Endothelial cell of umbilical vein (primary cell): ENCODE measurements around the gene PARM1. TPM values are rescaled to one million over a fixed set of nuclear protein-coding genes. Genes with fewer than 3 reads are reported as not detected.

Source experiments
- BruUV-seq: library from RNA; stranded (reverse); fragments of 400-500 nt; replicated peaks from 2 replicates; lab custom pipeline; 2021; lab: Mats Ljungman, UMichigan
- CTCF ChIA-PET: fragments of 300-600, 350-600 bp; sonication (Branson Sonifier 250); formaldehyde crosslinking; loops from one replicate; lab custom pipeline; 2021; ENCODE audit warnings: antibody characterized with exemption, inconsistent platforms; lab: Charles Lee
- POLR2A ChIA-PET: fragments of 300-600, 350-600 bp; sonication (Branson Sonifier 250); formaldehyde crosslinking; loops from one replicate; lab custom pipeline; 2021; ENCODE audit warnings: antibody characterized with exemption, inconsistent platforms; lab: Charles Lee
- DNase-seq: peaks from one replicate; pipeline ENCODE4 v3.0.0-alpha.2; 2011; ENCODE audit warnings: low read depth, low spot score
- FAIRE-seq: peaks from 2 replicates; lab custom pipeline; 2011; peaks lifted over from hg19 to GRCh38; lab: Jason Lieb, UNC
- H2AFZ ChIP-seq: 2 replicates; pipeline ENCODE4 v1.6.0; 2012; ENCODE audit warnings: low read depth, low read length, control low read depth, inconsistent platforms
- H3K27ac ChIP-seq: 2 replicates; pipeline ENCODE4 v1.5.1; 2011; ENCODE audit warnings: low read depth, mild to moderate bottlenecking, control low read depth, low read length, moderate library complexity; ENCODE audit not compliant: insufficient read depth
- H3K27me3 ChIP-seq, 2 experiments: 2 replicates each; pipeline versions ENCODE4 v1.6.0 to v1.6.1; 2011; ENCODE audit warnings: low read length in 2 of 2, mixed read lengths in 1 of 2; ENCODE audit not compliant: control insufficient read depth in 2 of 2, insufficient read depth in 2 of 2
- H3K36me3 ChIP-seq, 2 experiments: 2 replicates in 1 of 2; 3 replicates in 1 of 2; pipeline ENCODE4 v1.5.1; 2011; ENCODE audit warnings: low read length in 2 of 2, mild to moderate bottlenecking in 1 of 2, moderate library complexity in 1 of 2; ENCODE audit not compliant: control insufficient read depth in 2 of 2, insufficient read depth in 2 of 2; ENCODE audit errors: extremely low read depth in 1 of 2
- H3K4me1 ChIP-seq: 3 replicates; pipeline ENCODE4 v1.5.1; 2011; ENCODE audit warnings: mild to moderate bottlenecking, low read length; ENCODE audit not compliant: control insufficient read depth, insufficient read depth; ENCODE audit errors: extremely low read depth
- H3K4me2 ChIP-seq: 2 replicates; pipeline ENCODE4 v1.6.1; 2011; ENCODE audit warnings: low read length, control low read depth, mixed read lengths; ENCODE audit not compliant: insufficient read depth
- H3K4me3 ChIP-seq, 3 experiments: fragments of 200-600 bp in 1 of 3; sonication (generic), shearing (Covaris generic) in 1 of 3; replicated peaks in 1 of 3; 2 replicates each; pipeline ENCODE4 v1.5.1; 2011 to 2016; ENCODE audit warnings: control low read depth in 3 of 3, low read length in 3 of 3, mild to moderate bottlenecking in 2 of 3, inconsistent platforms in 1 of 3, low read depth in 1 of 3, moderate library complexity in 1 of 3; ENCODE audit not compliant: insufficient read depth in 1 of 3
- H3K79me2 ChIP-seq: 2 replicates; pipeline ENCODE4 v1.6.0; 2012; ENCODE audit warnings: low read length, inconsistent platforms; ENCODE audit not compliant: control insufficient read depth, insufficient read depth
- H3K9ac ChIP-seq: replicated peaks from 2 replicates; pipeline ENCODE3; 2011; ENCODE audit warnings: low read length, control low read depth; ENCODE audit not compliant: insufficient read depth; ENCODE audit errors: extremely low read depth
- H3K9me1 ChIP-seq: replicated peaks from 3 replicates; pipeline ENCODE4 v1.6.0; 2011; ENCODE audit warnings: mild to moderate bottlenecking, low read length; ENCODE audit not compliant: control insufficient read depth, insufficient read depth; ENCODE audit errors: extremely low read depth
- H3K9me3 ChIP-seq: replicated peaks from 2 replicates; pipeline ENCODE4 v1.5.1; 2012; ENCODE audit warnings: low read length, inconsistent platforms; ENCODE audit not compliant: control insufficient read depth, insufficient read depth
- H4K20me1 ChIP-seq: replicated peaks from 2 replicates; pipeline ENCODE3; 2011; ENCODE audit warnings: mild to moderate bottlenecking, low read length; ENCODE audit not compliant: control insufficient read depth, insufficient read depth; ENCODE audit errors: extremely low read depth
- FOS ChIP-seq: IDR thresholded peaks from 2 replicates; pipeline ENCODE4 v1.6.1; 2011; ENCODE audit warnings: mild to moderate bottlenecking, low read length, moderate library complexity, borderline replicate concordance; ENCODE audit not compliant: insufficient read depth
- GATA2 ChIP-seq: IDR thresholded peaks from 2 replicates; pipeline ENCODE4 v1.7.0; 2011; ENCODE audit warnings: low read depth, mild to moderate bottlenecking, moderate library complexity, mixed read lengths, low read length; ENCODE audit not compliant: insufficient read length, insufficient read depth
- JUN ChIP-seq: IDR thresholded peaks from 2 replicates; pipeline ENCODE4 v1.6.1; 2011; ENCODE audit warnings: borderline replicate concordance, low read depth; ENCODE audit not compliant: insufficient read length, insufficient read depth
- POLR2AphosphoS5 ChIP-seq: IDR thresholded peaks from 2 replicates; pipeline ENCODE4 v1.6.1; 2012; ENCODE audit warnings: low read depth, mild to moderate bottlenecking, control low read depth, low read length, moderate library complexity; ENCODE audit not compliant: insufficient read depth
- dilution Hi-C: fragments of 300-500 bp; cut with MboI; formaldehyde crosslinking; loops from one replicate; pipeline ENCODE4 v1.15.0; 2019; ENCODE audit warnings: low sequenced_read_pairs; ENCODE audit not compliant: extremely low pct_ligation_motif_present
- intact Hi-C: fragments of 100-400 bp; cut with micrococcal nuclease; formaldehyde crosslinking; loops from one replicate; pipeline ENCODE4 v1.10.0; 2022
- polyA plus RNA-seq, 4 experiments: library from polyadenylated mRNA; depleted of rRNA in 3 of 4; stranded (reverse) in 3 of 4; unstranded in 1 of 4; fragments of >200 nt; gene quantifications; 2 replicates each; pipeline versions ENCODE4 v1.2.1 to v1.2.3, GENCODE V29; 2011 to 2012; ENCODE audit warnings: missing spikeins in 1 of 4
- total RNA-seq: library from RNA; stranded (reverse); gene quantifications from 2 replicates; pipeline ENCODE4 v1.2.3, GENCODE V29; 2021
- TF ChIP-seq, protein P1 (sequence below), 2 donors: IDR thresholded peaks; 1 replicate in 1 of 2; 2 replicates in 1 of 2; pipeline ENCODE4 v1.5.1; 2011; ENCODE audit warnings: low read length in 2 of 2, mild to moderate bottlenecking in 2 of 2, moderate library complexity in 2 of 2, control low read depth in 1 of 2, inconsistent platforms in 1 of 2, low read depth in 1 of 2; ENCODE audit not compliant: insufficient read depth in 1 of 2; ENCODE audit errors: extremely low read depth in 1 of 2
- TF ChIP-seq, protein P2 (sequence below): IDR thresholded peaks from 2 replicates; pipeline ENCODE4 v1.6.1; 2011; ENCODE audit not compliant: insufficient read depth, insufficient read length

PARM1 gene
- total and polyA plus RNA-seq, 2 donors (not counting 3 experiments of a cell fraction or from before 2014, with no cell fraction given): 0.01 TPM; not detected in 1

DNA sequence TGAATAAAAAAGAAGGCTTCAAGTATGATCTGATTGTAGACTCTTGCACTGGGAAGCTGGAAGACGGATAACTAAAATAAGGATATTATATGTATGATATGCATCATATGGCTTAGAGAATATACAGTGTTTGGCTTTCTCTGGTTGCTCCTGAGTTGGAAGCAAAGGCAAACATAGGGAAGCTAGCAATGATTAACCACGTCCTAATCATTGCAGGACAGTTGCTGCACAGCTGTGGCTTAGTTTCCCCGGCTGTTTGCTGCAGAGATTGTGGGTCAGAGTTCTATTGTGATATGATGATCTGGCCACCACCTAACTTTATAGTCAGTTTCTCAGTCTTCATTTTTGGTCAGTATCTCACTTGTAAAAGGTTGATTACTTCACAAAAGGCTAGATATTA is 36.3 kb upstream of the PARM1 start:
- no peaks in the 10 kb centered on the region for H3K36me3 ChIP-seq
- intact Hi-C loops (no loop called here), dilution Hi-C loops (no loop called here)
- H3K27ac ChIP-seq: no peak overlapping the region
- H3K4me1 ChIP-seq: no peaks in the 10 kb centered on the region
- H4K20me1 ChIP-seq: no peaks in the 10 kb centered on the region
- FAIRE-seq (no peak), DNase-seq (no peak)
- ChIA-PET POLR2A (no interaction called here), CTCF (interaction anchor here (1.5 kb wide), 1 partner anchor 576 kb away, joined by 3 read pairs; no protein-coding TSS in a partner anchor)
- H3K79me2 ChIP-seq: no peaks in the 10 kb centered on the region
- H3K9me3 ChIP-seq: no peaks in the 10 kb centered on the region
- H3K27me3 ChIP-seq: no peaks in the 10 kb centered on the region
- TF ChIP-seq POLR2AphosphoS5: no peak
- TF ChIP-seq JUN: no peak
- TF ChIP-seq FOS: no peak
- TF ChIP-seq, protein P1, sequence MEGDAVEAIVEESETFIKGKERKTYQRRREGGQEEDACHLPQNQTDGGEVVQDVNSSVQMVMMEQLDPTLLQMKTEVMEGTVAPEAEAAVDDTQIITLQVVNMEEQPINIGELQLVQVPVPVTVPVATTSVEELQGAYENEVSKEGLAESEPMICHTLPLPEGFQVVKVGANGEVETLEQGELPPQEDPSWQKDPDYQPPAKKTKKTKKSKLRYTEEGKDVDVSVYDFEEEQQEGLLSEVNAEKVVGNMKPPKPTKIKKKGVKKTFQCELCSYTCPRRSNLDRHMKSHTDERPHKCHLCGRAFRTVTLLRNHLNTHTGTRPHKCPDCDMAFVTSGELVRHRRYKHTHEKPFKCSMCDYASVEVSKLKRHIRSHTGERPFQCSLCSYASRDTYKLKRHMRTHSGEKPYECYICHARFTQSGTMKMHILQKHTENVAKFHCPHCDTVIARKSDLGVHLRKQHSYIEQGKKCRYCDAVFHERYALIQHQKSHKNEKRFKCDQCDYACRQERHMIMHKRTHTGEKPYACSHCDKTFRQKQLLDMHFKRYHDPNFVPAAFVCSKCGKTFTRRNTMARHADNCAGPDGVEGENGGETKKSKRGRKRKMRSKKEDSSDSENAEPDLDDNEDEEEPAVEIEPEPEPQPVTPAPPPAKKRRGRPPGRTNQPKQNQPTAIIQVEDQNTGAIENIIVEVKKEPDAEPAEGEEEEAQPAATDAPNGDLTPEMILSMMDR (IDR thresholded peaks at IDR 0.05; ENCODE audit: extremely low read depth in 1 of 2, insufficient read depth in 1 of 2, low read depth in 1 of 2, low read length in 2 of 2): no peak
- TF ChIP-seq, protein P2, sequence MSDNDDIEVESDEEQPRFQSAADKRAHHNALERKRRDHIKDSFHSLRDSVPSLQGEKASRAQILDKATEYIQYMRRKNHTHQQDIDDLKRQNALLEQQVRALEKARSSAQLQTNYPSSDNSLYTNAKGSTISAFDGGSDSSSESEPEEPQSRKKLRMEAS: no peak
- TF ChIP-seq GATA2: no peak
- no peak overlapping the region for H3K9ac ChIP-seq
- no peak overlapping the region for H3K4me3 ChIP-seq
- BruUV-seq: no TSS peak
- no peak overlapping the region for H3K4me2 ChIP-seq
- no peaks in the 10 kb centered on the region for H3K9me1 ChIP-seq
- no peak overlapping the region for H2AFZ ChIP-seq
